HG03439 (cell line): ENCODE measurements around the gene ZNF76.
A peak's percentile ranks its signal among the peaks of the same experiment; 100 is the strongest.

Experiments
- ATAC-seq: cut with Tn5 transposase; IDR thresholded peaks from one replicate; pipeline ENCODE4 v1.9.1; 2021; ENCODE audit warnings: mild to moderate bottlenecking, moderate library complexity; ENCODE audit not compliant: unreplicated experiment

The ZNF76 gene

GRCh38 chr6:35236223-35236622 is 23.3 kb upstream of the ZNF76 start:
- ATAC-seq, result no peak

DNA sequence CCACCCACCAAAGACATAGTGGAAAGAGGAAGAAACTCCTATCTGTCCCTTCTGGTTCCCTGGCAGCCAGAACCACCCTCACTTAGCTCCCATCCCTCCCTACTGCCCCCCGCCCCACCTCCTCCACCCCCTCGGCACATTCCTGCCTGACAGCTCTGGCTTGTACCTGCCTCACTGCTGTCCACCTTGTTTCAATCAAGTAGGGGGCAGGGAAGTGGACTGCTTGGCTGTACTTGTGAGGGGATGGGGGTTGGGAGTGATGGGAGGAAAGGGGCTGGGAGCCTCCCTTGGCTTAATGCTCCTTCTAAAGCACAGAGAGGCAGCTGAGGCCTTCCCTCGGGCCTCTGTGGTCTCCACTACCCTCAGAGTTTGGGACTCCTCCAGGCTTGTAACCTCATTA is 22.1 kb upstream of the ZNF76 start:
- no peak for ATAC-seq

DNA sequence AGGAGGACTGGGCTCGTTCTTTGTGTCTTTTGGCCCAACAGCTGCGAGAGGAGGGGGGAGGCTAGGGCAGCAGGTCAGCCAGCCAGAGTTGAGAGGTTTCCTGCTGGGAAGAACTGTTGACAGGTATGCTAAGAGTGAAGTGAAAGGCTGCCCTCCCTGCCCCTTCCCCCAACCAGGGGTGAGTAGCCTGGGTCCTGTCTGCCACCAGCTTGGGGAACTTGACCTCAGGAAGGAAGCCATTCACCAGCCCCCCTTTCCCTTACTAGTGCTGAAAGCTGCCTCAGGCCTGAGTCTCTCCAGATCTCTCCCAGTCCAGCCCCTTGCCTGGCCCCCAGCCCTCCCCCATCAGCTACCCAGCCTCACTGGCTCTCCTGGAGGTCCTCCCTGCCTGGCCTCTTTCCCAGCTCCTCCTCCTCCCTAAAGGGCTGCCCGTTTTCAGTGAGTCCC is 20.7 kb upstream of the ZNF76 start:
- no peak for ATAC-seq

DNA sequence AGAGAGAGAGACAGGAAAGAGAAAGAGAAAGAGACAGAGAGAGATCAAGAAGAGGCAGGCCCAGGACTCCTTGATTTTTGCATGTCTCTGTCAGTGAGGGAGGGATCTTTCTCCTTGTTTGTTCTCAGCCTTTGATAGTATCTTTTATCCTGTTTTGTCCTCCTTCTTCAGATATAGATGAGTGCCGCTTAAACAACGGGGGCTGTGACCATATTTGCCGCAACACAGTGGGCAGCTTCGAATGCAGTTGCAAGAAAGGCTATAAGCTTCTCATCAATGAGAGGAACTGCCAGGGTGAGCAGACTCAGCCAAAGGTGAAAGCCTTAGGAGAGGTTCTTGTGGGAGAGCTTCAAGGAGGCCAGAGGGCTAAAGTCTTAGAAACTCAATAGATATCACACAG is 20.0 kb upstream of the ZNF76 start:
- ATAC-seq, result no peak

GRCh38 chr6:35240838-35241801 is 18.4 kb upstream of the ZNF76 start:
- ATAC-seq, result no peak

GRCh38 chr6:35242486-35242885 is 17.0 kb upstream of the ZNF76 start:
- no peak for ATAC-seq

DNA sequence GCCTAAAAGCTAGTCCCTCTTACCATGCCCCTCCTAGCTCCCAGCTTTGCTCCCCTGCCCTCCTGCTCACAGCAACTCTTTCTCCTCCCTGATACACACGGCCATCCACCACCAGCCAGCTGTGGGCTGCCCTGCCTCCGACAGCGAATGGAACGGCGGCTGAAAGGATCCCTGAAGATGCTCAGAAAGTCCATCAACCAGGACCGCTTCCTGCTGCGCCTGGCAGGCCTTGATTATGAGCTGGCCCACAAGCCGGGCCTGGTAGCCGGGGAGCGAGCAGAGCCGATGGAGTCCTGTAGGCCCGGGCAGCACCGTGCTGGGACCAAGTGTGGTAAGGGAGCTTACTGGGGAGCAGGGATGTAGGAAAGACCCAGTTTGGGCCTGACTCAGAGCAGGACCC is 16.6 kb upstream of the ZNF76 start:
- no peak for ATAC-seq

DNA sequence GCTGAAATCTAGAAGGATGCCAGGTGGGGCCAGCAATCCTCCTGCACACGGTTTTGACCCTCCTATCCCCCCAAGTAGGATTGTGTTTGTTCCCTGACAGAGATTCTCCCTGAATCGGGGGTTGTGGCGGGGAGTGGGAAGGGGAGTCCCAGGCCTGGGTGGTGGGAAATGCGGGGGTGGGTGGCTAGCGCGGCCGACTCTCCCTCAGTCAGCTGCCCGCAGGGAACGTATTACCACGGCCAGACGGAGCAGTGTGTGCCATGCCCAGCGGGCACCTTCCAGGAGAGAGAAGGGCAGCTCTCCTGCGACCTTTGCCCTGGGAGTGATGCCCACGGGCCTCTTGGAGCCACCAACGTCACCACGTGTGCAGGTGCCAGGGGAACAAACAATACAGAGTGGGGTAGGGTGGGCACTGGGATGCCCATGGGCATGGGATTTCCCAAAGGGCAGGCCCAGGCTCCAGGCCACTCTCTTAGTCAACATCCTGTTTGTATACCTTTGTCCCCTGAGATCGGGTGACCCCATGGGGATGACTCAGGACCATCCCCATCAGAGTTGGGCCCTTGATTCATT is 16.1 kb upstream of the ZNF76 start:
- ATAC-seq, result no peak

DNA sequence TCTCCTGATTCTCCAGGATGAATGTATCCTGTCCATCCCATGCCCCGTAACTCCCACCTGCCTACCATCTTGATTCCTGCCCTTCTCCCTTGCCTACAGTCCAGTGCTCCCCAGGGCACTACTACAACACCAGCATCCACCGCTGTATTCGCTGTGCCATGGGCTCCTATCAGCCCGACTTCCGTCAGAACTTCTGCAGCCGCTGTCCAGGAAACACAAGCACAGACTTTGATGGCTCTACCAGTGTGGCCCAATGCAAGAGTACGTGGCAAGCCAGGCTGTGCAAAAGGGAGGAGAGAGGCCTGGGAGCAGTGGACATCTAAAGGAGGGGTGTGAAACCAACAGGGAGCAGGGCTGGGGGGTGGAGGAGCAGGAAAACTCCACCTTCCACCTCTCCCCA is 15.0 kb upstream of the ZNF76 start:
- no peak for ATAC-seq

GRCh38 chr6:35247642-35248231 is 11.8 kb upstream of the ZNF76 start:
- no peak for ATAC-seq

GRCh38 chr6:35248300-35248699 is 11.2 kb upstream of the ZNF76 start:
- no peak for ATAC-seq

GRCh38 chr6:35248965-35249364 is 10.6 kb upstream of the ZNF76 start:
- ATAC-seq, result no peak

GRCh38 chr6:35251949-35252348 is 7.6 kb upstream of the ZNF76 start:
- ATAC-seq, result no peak

- no peak for ATAC-seq
These were observed 6.3 kb upstream of the ZNF76 start for GRCh38 chr6:35253249-35253648.

DNA sequence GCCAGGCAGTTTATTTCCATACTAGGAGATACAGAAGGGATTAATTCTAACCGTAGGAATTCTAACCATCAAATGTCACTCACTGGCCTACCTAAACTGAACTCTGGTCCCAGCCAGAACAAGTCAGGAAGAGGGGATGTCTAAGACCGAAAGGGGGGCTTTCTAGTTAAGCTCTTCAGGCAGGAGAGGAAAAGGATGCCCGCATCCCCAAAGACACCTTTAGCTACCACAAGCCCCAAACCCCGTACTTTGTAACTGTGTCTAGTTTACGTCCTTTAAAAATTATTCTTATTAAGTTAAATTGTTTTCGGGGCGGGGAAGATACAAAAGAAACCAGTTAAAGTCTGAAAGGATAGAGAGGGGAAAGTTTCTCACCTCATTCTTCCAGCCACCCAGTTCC is 1.2 kb upstream of the ZNF76 start:
- ATAC-seq, result no peak

GRCh38 chr6:35258858-35259193 is 709 bp upstream of the ZNF76 start:
- ATAC-seq, result no peak

GRCh38 chr6:35259948-35260590 is 534 bp downstream of the ZNF76 start:
- ATAC-seq, result peak; percentile 32

- no peak for ATAC-seq
These were observed 1.3 kb downstream of the ZNF76 start for GRCh38 chr6:35260591-35261570.

DNA sequence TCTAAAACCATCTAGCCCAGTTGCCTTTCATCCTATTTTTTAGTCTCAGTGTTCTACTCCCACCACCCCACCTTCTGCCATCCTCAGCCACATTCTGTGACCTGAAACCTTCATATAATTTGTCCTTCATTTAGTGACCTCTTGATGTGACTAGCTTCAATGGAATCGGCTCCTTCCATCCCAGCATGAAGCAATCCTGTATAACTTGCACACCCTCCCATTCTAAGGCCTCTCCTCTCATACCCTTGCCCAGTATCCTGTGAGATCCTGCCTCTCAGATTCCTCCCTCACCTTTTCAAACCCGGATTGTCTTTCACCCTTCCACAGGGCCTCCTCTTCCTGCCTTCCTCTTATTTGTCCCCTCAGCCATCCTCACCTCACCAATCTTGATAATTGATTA is 3.1 kb downstream of the ZNF76 start:
- ATAC-seq, result no peak

GRCh38 chr6:35264550-35265274 is 5.2 kb downstream of the ZNF76 start:
- no peak for ATAC-seq
